ENCODE measurements around the gene DOCK8.

GRCh38 chr9:251398-251797 lies 36.7 kb downstream of the DOCK8 start:
- no peak for TF ChIP-seq CTCF (conservative IDR thresholded peaks at IDR 0.05; ENCODE audit: low read depth, low read length)
- TF ChIP-seq POLR2A (IDR thresholded peaks at IDR 0.05; ENCODE audit: low read depth, low read length): no peak
- no peak for TF ChIP-seq CEBPB (IDR thresholded peaks at IDR 0.05; ENCODE audit: low read depth, low read length)
- TF ChIP-seq NFE2L2 (IDR thresholded peaks at IDR 0.05; ENCODE audit: low read depth, low read length): no peak
- TF ChIP-seq FOS (IDR thresholded peaks at IDR 0.05; ENCODE audit: low read depth, low read length): no peak
- TF ChIP-seq MAZ (IDR thresholded peaks at IDR 0.05; ENCODE audit: borderline replicate concordance, low read depth, low read length): no peak
- TF ChIP-seq MXI1 (IDR thresholded peaks at IDR 0.05; ENCODE audit: borderline replicate concordance, low read depth, low read length): no peak
- TF ChIP-seq CHD1 (IDR thresholded peaks at IDR 0.05; ENCODE audit: low read depth, low read length): no peak
- no peak for TF ChIP-seq USF2 (IDR thresholded peaks at IDR 0.05; ENCODE audit: low read depth, low read length)
- TF ChIP-seq MAFK (IDR thresholded peaks at IDR 0.05; ENCODE audit: low read depth, low read length): no peak
